Fibroblast of villous mesenchyme (primary cell): ENCODE results near the gene PKIG. TPM values are rescaled to one million over a fixed set of nuclear protein-coding genes. Genes with fewer than 3 reads are reported as not detected.

Experiments used
- DNase-seq: peaks from one replicate; pipeline ENCODE4 v3.0.0-alpha.2; 2010; ENCODE audit warnings: low read depth
- H3K4me3 ChIP-seq: 2 replicates; pipeline ENCODE4 v1.5.1; 2011; ENCODE audit warnings: low read depth, mild to moderate bottlenecking, low read length
- CTCF ChIP-seq: IDR thresholded peaks from 2 replicates; pipeline ENCODE4 v1.5.1; 2012; ENCODE audit warnings: low read depth, mild to moderate bottlenecking, low read length; ENCODE audit not compliant: insufficient read depth
- total RNA-seq: library from RNA; depleted of rRNA; stranded (reverse); fragments of >200 nt; gene quantifications from 2 replicates; pipeline ENCODE4 v1.2.3, GENCODE V29; 2012

The PKIG gene
- total RNA-seq, 1 donor: 160 TPM

GRCh38 chr20:44542890-44543289, 39.5 kb upstream of the PKIG start:
- TF ChIP-seq CTCF: no peak
- H3K4me3 ChIP-seq: no peak overlapping the region
- no peak for DNase-seq

GRCh38 chr20:44543358-44543757, 39.0 kb upstream of the PKIG start:
- TF ChIP-seq CTCF: no peak
- DNase-seq: no peak

GRCh38 chr20:44544263-44544662, 38.1 kb upstream of the PKIG start:
- TF ChIP-seq CTCF: no peak
- no peak for DNase-seq

More at GRCh38 chr20:44543358-44543757, 39.0 kb upstream of the PKIG start:
- no peak overlapping the region for H3K4me3 ChIP-seq

GRCh38 chr20:44547419-44547818, 35.0 kb upstream of the PKIG start:
- DNase-seq: no peak
- no peak overlapping the region for H3K4me3 ChIP-seq
- no peak for TF ChIP-seq CTCF

More at GRCh38 chr20:44544263-44544662, 38.1 kb upstream of the PKIG start:
- no peak overlapping the region for H3K4me3 ChIP-seq

GRCh38 chr20:44549123-44549522, 33.3 kb upstream of the PKIG start:
- DNase-seq: peak; percentile 81
- TF ChIP-seq CTCF: no peak
- H3K4me3 ChIP-seq: no peak overlapping the region

GRCh38 chr20:44552050-44552449, 30.3 kb upstream of the PKIG start:
- no peak overlapping the region for H3K4me3 ChIP-seq
- DNase-seq: no peak
- TF ChIP-seq CTCF: no peak

- TF ChIP-seq CTCF: no peak
- H3K4me3 ChIP-seq: no peak overlapping the region
- DNase-seq: no peak
These were observed 29.8 kb upstream of the PKIG start for GRCh38 chr20:44552568-44552949.
